Globus pallidus (tissue), 1 donor: ENCODE results near the gene GPR156.
"Not testable (repeated sequence)": the region's sequence is repeated elsewhere in the genome, so short reads cannot be mapped to it uniquely, and the experiment has no call there.

ENCODE experiments used
- DNase-seq: peaks from one replicate; pipeline ENCODE4 v3.0.0-alpha.2; 2015; ENCODE audit warnings: low spot score

The GPR156 gene

GRCh38 chr3:120284747-120285507 lies at the start of gene GPR156:
Gene GPR156 (minus strand): TSS chr3:120285222. CDS start chr3:120244098, 41,124 bp downstream.
- DNase-seq: no peak

- no peak for DNase-seq
Observed at GRCh38 chr3:120332646-120333045, 47.6 kb upstream of the GPR156 start.

GRCh38 chr3:120331076-120331475 lies 46.1 kb upstream of the GPR156 start:
- DNase-seq: no peak

GRCh38 chr3:120326784-120327183 lies 41.8 kb upstream of the GPR156 start:
- no peak for DNase-seq

- no peak for DNase-seq
Observed at GRCh38 chr3:120324190-120324589, 39.2 kb upstream of the GPR156 start.

GRCh38 chr3:120323761-120324160 lies 38.7 kb upstream of the GPR156 start:
- DNase-seq: not testable (repeated sequence)

- no peak for DNase-seq
Observed at GRCh38 chr3:120311863-120312794, 27.1 kb upstream of the GPR156 start.

GRCh38 chr3:120306519-120307455 lies 21.8 kb upstream of the GPR156 start:
- DNase-seq: no peak

GRCh38 chr3:120304616-120305015 lies 19.6 kb upstream of the GPR156 start:
- no peak for DNase-seq

- DNase-seq: no peak
Observed at GRCh38 chr3:120302361-120302760, 17.3 kb upstream of the GPR156 start.

- no peak for DNase-seq
Observed at GRCh38 chr3:120300971-120301370, 15.9 kb upstream of the GPR156 start.

GRCh38 chr3:120299403-120299802 lies 14.4 kb upstream of the GPR156 start:
- DNase-seq: no peak

- DNase-seq: no peak
Observed at GRCh38 chr3:120298996-120299395, 14.0 kb upstream of the GPR156 start.

GRCh38 chr3:120291552-120291951 lies 6.5 kb upstream of the GPR156 start:
- DNase-seq: not testable (repeated sequence)

GRCh38 chr3:120289636-120290035 lies 4.6 kb upstream of the GPR156 start:
- no peak for DNase-seq

- DNase-seq: no peak
Observed at GRCh38 chr3:120286465-120286864, 1.4 kb upstream of the GPR156 start.

GRCh38 chr3:120285508-120285841 lies 453 bp upstream of the GPR156 start:
- no peak for DNase-seq

GRCh38 chr3:120281261-120281660 lies 3.8 kb downstream of the GPR156 start:
- no peak for DNase-seq

GRCh38 chr3:120280566-120280965 lies 4.5 kb downstream of the GPR156 start:
- no peak for DNase-seq

- DNase-seq: no peak
Observed at GRCh38 chr3:120280026-120280425, 5.0 kb downstream of the GPR156 start.

GRCh38 chr3:120276767-120277166 lies 8.3 kb downstream of the GPR156 start:
- no peak for DNase-seq

GRCh38 chr3:120275618-120276017 lies 9.4 kb downstream of the GPR156 start:
- no peak for DNase-seq
